Measurements from ENCODE around the gene HECTD1. TPM values are rescaled to one million over a fixed set of nuclear protein-coding genes. Genes with fewer than 3 reads are reported as not detected.
"Not testable (repeated sequence)": the region's sequence is repeated elsewhere in the genome, so short reads cannot be mapped to it uniquely, and the experiment has no call there.

HECTD1 gene
- total RNA-seq, 1 experiment from 2014 or later: 87.4 TPM

DNA sequence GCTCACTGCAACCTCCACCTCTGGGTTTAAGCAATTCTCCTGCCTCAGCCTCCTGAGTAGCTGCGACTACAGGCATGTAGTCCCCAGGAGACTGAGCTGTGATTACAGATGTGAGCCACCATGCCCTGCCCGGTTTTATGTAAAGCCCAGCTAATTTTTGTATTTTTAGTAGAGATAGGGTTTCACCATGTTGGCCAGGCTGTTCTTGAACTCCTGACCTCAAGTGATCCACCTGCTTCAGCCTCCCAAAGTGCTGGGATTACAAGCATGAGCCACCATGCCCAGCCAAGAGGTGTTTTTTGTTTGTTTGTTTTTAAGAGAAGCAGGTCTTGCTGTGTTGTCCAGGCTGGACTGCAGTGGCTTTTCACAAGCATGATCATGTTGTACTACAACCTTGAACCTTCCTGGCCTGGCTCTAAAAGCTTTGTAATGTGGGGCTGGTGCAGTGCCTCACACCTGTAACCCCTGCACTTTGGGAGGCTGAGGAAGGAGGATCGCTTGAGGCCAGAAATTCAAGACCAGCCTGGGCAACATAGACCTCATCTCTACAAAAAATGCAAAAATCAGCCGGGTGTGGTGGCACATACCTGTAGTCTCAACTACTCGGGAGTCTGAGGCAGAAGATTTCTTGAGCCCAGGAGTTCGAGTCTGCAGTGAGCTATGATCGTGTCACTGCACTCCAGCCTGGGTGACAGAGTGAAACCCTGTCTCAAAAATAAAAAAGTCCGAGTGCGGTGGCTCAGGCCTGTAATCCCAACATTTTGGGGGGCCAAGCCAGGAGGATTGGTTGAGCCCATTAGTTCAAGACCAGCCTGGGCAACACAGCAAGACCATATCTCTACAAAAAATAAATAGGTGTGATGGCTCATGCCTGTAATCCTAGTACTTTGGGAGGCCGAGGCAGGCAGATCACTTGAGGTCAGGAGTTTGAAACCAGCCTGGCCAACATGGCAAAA, 113.4 kb downstream of the HECTD1 start:
- DNase-seq (ENCODE audit: low spot score): not testable (repeated sequence)

DNA sequence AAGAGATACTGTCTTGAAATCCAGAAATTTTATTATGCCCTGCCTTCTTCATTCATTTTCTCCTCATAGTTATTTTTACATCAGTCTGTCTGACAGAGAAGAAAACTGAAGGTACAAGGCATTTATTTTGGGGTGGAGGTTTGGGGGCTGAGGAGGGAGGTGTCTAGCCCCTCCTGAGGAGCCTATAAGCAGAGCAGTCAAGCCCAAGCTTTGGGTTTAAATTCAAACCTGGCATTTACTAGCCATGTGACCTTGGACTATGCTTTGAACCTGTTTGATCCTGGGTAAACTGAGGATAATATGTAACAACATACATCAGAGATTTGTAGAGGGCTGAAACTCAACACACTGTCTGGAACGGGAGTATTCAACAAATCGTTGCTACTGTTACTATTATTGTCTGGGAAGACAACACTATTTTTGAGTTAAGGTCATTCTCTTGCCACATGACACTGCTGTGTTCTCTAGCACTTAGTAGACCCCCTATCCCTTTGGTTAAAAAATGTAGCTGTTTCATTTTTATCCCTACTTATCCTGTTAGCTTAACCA, 115.4 kb downstream of the HECTD1 start:
- DNase-seq (ENCODE audit: low spot score): no peak

DNA sequence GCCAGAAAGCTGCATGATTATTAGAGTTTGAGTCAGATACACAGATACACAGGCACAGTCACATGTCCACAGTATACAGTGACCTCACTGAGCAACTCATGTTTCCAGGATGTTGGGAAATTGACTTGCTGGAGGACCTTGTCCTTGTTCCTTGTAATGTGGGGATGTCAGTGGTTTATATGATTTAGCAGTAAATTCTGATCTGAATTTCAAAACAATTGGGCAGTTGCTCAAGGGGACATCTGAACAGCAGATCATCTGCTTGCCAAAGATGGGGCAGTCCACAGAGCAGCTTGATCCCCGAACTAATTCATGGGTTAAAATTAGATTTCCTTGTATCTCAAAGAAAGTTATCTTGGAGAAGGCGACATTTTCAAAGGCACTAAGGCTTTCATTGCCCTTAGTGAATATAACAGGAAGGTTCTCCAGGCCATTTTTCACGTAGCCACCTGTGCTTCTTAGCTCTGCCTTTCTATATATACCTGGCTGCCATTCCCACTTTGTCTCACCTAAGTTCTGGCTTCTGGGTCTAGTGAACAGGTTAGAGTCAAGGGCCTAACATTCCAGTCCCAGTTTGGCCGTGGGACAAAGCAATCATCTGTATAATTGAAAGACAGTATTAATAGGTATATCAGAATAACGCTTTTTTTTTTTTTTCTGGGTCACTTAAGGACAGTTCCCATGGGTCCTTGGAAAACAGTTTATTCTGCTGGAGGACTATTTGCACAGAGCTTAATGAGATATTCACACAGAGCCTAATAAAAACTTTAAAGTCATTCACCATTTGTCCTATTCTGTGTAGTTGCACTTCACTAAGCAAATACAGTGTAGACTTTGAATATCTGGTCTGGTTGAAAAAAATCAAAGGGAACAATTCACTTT, 116.5 kb downstream of the HECTD1 start:
- peak; percentile 90 for DNase-seq (ENCODE audit: low spot score)

DNA sequence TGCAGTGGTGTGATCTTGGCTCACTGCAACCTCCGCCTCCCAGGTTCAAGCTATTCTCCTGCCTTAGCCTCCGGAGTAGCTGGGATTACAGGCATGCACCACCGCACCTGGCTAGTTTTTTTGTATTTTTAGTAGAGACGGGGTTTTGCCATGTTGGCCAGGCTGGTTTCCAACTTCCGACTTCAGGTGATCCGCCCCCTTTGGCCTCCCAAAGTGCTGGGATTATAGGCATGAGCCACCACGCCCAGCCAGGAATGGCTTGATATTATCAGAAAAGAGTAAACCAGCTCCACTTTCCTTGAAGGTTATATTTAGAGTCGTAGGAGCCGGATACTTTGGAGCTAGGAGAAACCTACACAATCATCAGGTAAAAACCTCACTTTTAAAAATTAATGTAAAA, 121.1 kb downstream of the HECTD1 start:
- DNase-seq (ENCODE audit: low spot score): not testable (repeated sequence)

DNA sequence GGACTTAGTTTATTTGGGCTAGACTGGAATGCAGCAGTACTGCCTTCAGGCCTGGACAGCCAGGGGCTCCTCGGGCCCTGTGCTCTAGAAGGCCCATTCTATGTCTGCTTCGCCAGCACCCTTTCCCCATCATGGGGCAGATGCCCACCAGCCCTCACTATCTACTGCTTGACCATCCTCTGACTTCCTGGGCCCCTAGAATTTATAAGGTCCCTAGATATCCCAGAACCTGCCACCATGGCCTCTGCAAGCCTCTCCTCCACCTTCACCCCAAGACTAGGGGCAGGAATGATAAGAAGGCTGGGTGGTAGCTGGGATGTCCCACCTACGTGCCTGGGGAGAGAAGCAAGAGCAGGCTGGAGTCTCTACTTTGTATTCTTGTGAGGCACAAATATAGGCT, 122.6 kb downstream of the HECTD1 start:
- DNase-seq (ENCODE audit: low spot score): no peak

DNA sequence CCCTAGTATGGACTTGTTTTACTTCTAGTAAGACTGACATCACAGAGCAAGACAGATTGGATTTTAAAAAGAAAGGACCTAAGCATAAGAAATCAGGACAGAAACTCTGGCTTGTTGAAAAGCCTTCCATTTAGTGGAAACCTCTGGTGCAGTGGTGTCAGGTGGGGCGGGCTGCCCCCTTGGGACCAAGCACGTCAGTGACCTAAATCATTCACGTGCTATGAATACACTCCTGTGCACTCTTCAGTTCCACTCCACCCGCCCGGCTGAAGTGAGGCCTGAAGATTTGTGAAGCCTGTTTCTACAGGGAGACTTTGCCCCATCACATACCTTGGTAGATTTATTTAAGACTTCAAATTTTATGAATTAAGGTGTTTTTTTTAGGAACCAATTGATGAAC, 123.2 kb downstream of the HECTD1 start:
- no peak for DNase-seq (ENCODE audit: low spot score)

DNA sequence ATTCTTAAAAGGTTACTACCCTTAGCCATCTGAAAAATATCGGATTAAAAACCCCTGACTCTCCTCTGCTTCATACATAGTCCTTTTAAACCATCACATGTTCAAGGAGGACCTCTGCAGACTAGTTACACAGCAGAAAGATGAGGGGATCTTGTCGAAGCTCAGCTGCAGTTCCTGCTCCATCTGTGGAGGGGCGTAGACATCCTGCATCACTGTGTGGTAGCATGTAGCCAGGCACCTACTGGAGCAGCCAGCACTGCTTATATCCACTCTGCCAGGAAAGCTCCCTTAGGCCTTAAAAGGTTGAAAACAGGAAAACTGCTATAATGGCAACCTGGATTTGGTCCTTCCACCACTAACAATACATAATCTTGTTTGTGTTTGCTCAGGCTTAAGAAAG, 123.8 kb downstream of the HECTD1 start:
- DNase-seq (ENCODE audit: low spot score): no peak

DNA sequence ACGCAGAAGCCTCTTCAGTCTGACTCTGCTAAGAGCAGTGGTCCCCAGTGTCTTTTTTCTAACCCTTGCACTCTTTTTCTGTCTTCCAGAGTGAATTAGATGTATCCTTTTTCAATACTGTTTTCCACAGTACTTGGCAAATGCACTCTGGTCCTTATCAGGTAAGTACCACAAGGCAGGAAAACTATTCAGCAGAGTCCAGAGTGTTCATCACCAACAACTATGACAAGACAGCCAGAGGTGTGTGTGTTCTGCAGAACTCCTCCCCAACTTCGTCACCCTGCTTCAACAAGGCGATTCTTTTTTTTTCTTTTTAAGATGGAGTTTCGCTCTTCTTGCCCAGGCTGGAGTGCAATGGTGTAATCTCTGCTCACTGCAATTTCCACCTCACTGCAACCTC, 127.1 kb downstream of the HECTD1 start:
- no peak for DNase-seq (ENCODE audit: low spot score)

DNA sequence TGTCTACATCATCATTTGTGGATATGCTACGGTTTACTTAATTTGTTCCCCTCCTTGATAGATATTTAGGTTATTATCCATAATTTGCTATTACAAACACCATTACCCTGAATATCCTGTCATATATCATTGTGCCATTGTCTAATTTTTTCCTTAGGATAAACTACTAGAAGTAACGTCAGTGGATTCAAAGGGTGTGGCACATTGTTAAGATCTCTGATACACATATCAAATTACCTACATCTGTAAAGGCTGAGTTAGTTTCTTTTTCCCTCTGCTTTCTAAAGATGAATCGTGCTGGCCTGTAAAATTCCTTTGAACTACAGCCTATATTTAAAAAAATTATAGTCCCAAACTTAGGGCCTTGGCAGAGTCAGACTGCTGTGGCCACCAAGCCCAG, 127.5 kb downstream of the HECTD1 start:
- peak; percentile 27 for DNase-seq (ENCODE audit: low spot score)

DNA sequence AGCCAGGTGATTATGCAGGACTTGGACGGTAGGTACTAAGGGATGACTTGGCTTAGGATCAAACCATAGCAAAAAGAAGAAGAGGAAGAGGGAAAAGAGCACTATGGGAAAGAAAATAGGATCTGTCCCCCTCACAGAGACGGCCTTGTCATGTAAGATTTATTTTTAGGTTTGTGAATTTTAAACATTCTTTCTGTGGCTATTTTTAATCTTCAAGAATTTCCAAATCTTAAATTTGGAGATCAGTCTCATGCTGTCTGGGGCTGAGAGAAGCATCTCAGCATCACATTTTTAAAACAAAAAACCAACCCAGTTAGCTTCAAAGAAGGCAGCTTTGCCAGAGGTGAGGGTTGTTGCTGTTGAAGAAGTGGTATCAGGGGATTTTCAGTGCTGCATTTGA, 128.8 kb downstream of the HECTD1 start:
- DNase-seq (ENCODE audit: low spot score): no peak

DNA sequence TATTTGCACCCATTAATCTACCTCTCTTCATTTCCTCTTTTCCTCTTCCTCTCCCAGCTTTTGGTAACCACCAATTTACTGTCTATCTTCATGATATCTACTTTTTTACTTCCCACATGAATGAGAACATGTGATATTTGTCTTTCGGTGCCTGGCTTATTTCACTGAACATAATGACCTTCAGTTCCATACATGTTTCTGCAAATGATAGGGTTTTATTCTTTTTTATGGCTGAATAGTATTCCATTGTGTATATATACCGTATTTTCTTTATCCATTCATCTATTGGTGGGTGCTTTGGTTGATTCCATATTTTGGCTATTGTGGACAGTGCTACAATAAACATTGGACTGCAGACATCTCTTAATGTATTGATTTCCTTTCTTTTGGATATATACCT, 132.4 kb downstream of the HECTD1 start:
- DNase-seq (ENCODE audit: low spot score): no peak

DNA sequence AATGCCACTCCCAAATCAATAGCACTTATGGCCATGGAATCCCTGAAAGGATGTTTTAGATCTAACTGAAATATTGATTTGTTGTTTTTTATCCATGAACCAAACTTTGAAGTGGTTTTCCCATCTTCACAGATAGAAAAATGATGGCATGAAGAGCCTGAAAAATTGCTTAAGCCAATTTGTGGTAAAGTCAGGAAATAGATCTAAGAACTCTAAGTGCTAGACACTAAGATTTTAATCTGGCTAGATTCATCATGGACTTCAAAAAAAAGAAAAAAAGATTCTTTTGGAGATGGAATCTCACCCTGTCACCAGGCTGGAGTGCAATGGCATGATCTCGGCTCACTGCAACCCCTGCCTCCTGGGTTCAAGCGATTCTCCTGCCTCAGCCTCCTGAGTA, 136.4 kb downstream of the HECTD1 start:
- DNase-seq (ENCODE audit: low spot score): no peak

DNA sequence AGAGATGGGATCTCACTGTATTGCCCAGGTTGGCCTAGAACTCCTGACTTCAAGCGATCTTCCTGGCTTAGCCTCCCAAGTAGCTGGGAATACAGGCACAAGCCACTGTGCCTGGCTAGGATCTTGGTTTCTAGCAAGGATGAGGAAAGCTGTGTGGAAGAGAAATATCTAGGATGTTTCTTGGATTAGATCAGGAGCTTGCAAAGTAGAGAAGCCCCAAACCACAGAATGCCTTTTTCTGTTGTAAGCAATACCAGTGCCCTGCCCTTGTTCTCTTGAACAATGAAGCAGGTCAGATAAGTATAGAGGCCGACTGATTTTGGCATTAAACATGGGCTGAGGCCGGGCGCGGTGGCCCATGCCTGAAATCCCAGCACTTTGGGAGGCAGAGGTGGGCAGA, 137.2 kb downstream of the HECTD1 start:
- DNase-seq (ENCODE audit: low spot score): peak; percentile 51

DNA sequence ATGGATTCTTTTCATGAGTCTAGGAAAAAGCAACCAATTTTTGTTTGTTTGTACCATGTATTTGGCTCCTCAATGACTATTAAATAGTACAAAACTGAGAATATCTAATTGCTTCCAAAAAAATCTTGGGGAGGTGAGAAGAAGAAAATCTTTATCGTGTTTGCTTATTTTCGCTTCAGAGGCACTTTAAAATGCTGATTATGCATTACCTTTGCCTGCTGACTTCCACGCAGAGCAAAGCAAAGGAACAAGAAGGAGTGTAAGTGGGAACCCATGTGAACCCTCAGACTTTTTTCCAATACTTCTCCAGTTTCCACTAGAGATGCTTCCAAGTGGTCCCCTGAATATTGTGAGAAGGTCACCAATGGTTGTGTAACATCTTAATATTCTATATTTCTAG, 138.2 kb downstream of the HECTD1 start:
- no peak for DNase-seq (ENCODE audit: low spot score)

DNA sequence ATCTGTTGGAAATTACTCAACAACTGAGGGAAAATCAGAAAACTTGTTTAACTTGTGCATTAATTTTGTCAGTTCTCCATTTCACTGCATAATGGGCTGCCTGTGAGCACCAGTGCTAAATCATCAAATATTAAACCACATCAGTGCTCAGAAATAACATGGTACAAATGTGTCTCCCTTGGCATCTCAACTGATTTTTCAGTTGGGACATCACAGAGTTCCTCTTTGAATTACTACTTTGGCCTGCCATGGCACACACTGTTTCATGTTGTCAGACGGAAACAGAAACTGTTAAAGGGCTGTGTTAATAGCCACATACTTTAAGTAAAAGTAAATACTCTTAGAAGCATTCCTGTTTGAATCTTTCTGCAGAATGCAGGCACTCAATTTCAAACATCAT, 139.4 kb downstream of the HECTD1 start:
- DNase-seq (ENCODE audit: low spot score): no peak

DNA sequence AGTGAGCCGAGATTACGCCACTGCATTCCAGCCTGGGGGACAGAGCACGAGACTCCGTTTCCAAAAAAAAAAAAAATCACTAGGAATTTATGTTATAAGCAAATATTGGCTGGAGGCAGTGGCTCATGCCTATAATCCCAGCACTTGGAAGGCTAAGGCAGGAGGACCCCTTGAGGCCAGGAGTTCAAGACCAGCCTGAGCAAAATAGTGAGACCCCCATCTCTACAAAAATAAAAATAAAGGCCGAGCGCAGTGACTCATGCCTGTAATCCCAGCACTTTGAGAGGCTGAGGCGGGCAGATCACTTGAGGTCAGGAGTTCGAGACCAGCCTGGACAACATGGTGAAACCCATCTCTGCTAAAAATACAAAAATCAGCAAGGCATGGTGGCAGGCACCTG, 144.7 kb downstream of the HECTD1 start:
- not testable (repeated sequence) for DNase-seq (ENCODE audit: low spot score)

DNA sequence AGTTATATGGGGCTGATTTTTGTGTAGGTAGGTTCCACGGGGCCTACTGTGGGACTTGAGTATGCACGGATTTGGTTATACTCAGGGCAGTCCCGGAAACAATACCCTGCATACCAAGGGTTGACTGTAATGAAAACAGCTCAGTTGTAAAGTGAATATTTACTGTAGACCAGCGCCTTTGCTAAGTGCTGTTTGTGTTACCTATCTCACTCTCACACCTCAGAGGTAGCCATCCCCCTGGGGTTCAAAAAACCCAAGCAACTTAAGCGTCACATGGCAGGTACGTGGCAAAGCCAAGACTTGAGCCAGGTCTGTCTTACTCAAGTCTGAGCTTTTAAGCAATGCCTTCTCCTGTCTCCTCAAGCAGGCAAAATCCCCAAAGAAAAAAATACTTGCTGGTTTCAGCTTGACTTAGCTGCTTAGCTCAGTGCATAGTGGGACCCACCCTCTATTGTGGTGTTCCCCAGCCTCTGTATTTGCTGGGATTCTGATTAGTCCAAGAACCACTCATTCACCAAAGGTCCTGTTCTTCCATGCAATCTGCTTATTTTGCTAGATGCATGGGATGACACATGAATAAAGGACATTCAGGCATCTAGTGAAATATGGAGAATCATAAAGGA, 147.2 kb downstream of the HECTD1 start:
- no peak for DNase-seq (ENCODE audit: low spot score)

DNA sequence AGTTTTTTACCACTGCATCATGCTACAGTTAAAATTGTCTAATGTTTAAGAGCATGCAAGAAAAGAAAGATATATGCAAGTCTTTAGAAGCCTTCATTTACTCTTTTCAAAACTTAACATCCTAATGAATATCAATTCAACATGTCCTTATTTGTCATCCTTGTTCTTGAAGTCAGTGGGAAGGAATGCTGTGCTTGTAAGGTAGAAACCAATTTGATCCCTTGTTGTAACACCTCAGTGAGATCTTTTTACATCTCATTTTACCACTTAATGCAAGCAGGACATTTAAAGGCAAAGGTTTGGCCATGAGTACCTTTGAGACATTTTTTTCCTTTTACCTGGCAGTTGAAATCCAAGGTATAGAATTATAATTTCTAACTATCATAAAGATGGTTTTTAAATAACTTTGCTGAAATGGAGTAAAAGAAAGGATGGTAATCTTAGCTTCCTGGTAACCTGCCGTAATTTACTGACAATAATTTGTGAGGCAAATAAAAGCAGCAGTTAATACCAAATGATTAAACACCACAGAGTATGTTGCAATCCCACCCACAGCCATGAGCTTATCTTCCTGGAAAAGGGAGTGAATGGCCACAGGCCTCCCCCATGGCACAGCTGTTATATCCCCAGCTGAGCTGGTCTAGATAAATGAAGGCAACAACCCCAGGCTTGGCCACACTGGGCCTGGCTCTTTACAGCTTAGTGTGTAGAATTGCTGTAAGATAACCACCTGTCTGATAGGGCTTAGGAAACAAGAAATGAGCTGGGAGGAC, 148.3 kb downstream of the HECTD1 start:
- peak; percentile 72 for DNase-seq (ENCODE audit: low spot score)

DNA sequence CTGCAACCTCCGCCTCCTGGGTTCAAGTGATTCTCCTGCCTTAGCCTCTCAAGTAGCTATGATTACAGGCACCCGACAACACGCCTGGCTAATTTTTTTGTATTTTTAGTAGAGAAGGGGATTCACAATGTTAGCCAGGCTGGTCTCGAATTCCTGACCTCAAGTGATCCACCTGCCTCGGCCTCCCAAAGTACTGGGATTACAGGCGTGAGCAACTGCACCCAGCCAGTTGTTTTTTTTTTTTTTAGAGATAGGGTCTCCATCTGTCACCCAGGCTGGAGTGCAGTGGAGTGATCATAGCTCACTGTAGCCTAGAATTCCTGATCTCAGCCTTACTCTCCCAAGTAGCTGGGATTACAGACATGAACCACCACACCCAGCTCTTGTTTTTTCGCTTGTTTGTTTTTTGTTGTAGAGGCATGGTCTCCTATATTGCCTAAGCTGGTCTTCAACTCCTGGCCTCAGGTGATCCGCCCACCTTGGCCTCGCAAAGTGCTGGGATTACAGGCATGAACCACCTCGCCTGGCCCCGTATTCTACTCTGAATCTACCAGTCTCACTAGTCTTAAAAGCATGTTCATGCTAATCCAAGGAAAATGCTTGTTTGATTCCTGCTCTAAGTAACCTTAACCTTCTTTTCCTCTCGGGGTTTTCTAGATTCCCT, 149.8 kb downstream of the HECTD1 start:
- DNase-seq (ENCODE audit: low spot score): no peak

DNA sequence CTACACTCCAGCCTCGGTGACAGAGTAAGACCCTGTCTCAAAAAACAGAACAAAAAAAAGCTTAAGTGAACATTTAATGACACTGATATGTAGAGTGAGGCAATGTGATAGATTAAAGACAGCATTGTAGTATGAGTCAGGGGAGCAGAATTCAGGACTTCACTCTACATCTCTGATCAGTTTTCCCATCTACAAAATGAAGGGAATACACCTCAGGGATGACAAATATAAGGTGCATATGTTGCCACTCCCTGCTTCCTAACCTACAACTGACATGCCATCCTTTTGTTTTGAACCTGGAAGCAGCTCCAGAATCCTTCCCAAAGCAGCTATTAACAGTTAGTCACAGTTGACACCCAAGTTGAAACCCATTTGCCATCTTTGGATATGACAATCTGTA, 150.6 kb downstream of the HECTD1 start:
- DNase-seq (ENCODE audit: low spot score): no peak
